ENCODE measurements around the gene CASZ1. TPM values are rescaled to one million over a fixed set of nuclear protein-coding genes. Genes with fewer than 3 reads are reported as not detected.

Gene CASZ1
- total and polyA plus RNA-seq, 10 of the 15 experiments (the other 5 are each of a cell fraction or from before 2014, with no cell fraction given) = 0.52 to 9.8 (median 3.7) TPM

DNA sequence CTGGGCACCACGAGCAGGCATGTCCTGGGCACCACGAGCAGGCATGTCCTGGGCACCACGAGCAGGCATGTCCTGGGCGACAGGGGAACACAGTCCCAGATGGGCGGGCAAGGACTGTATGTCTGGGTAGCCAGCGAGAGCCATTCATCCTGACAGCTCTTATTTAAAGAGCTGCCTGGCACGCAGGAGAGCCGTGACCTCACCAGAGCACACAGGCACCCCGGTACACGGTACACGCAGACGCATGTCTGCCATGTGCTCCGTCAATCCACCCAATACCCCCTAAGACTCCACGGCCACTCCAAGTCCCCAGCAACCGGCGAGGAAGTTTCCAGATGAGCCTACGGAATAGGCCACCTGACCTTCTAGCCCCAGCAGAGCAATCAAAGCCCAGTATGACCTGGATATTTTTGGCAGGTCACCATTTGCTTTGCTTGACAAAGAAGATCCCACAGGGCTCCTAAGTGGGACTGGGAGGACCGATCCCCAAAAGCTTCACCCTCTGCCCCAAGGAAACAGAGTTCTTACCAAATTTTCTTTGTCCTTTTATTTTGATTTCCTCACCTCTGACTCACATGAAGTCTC lies 51.7 kb downstream of the CASZ1 start:
- no peak overlapping the region for H3K4me2 ChIP-seq (ENCODE audit: control insufficient read depth, insufficient read depth)
- SMC1A ChIA-PET (ENCODE audit: uncharacterized antibody, unreplicated experiment) = no interaction called here
- TF ChIP-seq TAF1 (IDR thresholded peaks at IDR 0.05; ENCODE audit: borderline replicate concordance, low read depth, low read length) = no peak
- TF ChIP-seq, protein P1, sequence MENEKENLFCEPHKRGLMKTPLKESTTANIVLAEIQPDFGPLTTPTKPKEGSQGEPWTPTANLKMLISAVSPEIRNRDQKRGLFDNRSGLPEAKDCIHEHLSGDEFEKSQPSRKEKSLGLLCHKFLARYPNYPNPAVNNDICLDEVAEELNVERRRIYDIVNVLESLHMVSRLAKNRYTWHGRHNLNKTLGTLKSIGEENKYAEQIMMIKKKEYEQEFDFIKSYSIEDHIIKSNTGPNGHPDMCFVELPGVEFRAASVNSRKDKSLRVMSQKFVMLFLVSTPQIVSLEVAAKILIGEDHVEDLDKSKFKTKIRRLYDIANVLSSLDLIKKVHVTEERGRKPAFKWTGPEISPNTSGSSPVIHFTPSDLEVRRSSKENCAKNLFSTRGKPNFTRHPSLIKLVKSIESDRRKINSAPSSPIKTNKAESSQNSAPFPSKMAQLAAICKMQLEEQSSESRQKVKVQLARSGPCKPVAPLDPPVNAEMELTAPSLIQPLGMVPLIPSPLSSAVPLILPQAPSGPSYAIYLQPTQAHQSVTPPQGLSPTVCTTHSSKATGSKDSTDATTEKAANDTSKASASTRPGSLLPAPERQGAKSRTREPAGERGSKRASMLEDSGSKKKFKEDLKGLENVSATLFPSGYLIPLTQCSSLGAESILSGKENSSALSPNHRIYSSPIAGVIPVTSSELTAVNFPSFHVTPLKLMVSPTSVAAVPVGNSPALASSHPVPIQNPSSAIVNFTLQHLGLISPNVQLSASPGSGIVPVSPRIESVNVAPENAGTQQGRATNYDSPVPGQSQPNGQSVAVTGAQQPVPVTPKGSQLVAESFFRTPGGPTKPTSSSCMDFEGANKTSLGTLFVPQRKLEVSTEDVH (IDR thresholded peaks at IDR 0.05; ENCODE audit: low read depth, partially characterized antibody) = no peak
- TF ChIP-seq, protein P2, sequence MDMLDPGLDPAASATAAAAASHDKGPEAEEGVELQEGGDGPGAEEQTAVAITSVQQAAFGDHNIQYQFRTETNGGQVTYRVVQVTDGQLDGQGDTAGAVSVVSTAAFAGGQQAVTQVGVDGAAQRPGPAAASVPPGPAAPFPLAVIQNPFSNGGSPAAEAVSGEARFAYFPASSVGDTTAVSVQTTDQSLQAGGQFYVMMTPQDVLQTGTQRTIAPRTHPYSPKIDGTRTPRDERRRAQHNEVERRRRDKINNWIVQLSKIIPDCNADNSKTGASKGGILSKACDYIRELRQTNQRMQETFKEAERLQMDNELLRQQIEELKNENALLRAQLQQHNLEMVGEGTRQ (IDR thresholded peaks at IDR 0.05; ENCODE audit: borderline replicate concordance, low read depth, low read length) = no peak
- TF ChIP-seq, protein P3, sequence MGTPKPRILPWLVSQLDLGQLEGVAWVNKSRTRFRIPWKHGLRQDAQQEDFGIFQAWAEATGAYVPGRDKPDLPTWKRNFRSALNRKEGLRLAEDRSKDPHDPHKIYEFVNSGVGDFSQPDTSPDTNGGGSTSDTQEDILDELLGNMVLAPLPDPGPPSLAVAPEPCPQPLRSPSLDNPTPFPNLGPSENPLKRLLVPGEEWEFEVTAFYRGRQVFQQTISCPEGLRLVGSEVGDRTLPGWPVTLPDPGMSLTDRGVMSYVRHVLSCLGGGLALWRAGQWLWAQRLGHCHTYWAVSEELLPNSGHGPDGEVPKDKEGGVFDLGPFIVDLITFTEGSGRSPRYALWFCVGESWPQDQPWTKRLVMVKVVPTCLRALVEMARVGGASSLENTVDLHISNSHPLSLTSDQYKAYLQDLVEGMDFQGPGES (IDR thresholded peaks at IDR 0.05) = no peak
- TF ChIP-seq POU2F2 (IDR thresholded peaks at IDR 0.05; ENCODE audit: borderline replicate concordance, low read depth, low read length) = no peak
- no peak for TF ChIP-seq GABPA (IDR thresholded peaks at IDR 0.05; ENCODE audit: low read depth)
- TF ChIP-seq, protein P4, sequence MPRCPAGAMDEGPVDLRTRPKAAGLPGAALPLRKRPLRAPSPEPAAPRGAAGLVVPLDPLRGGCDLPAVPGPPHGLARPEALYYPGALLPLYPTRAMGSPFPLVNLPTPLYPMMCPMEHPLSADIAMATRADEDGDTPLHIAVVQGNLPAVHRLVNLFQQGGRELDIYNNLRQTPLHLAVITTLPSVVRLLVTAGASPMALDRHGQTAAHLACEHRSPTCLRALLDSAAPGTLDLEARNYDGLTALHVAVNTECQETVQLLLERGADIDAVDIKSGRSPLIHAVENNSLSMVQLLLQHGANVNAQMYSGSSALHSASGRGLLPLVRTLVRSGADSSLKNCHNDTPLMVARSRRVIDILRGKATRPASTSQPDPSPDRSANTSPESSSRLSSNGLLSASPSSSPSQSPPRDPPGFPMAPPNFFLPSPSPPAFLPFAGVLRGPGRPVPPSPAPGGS (IDR thresholded peaks at IDR 0.05; ENCODE audit: borderline replicate concordance, insufficient read depth, low read depth, low read length, poor library complexity, severe bottlenecking) = no peak
- no peak for TF ChIP-seq EZH2 (IDR thresholded peaks at IDR 0.05; ENCODE audit: borderline replicate concordance, control insufficient read depth, low read depth, low read length)
- TF ChIP-seq HCFC1 (IDR thresholded peaks at IDR 0.05; ENCODE audit: low read length) = no peak
- no peak for TF ChIP-seq ZNF384 (IDR thresholded peaks at IDR 0.05; ENCODE audit: borderline replicate concordance, low read depth, low read length)
- TF ChIP-seq ZBTB4 (CRISPR knock-in tag; IDR thresholded peaks at IDR 0.05) = no peak
- no peak for TF ChIP-seq SUZ12 (IDR thresholded peaks at IDR 0.05; ENCODE audit: unreplicated experiment)
- no peak for TF ChIP-seq HDAC6 (IDR thresholded peaks at IDR 0.05; ENCODE audit: unreplicated experiment)
- TF ChIP-seq SIN3A (IDR thresholded peaks at IDR 0.05; ENCODE audit: low read depth, low read length) = no peak

More for the DNA sequence above, 51.7 kb downstream of the CASZ1 start:
- no peak for FAIRE-seq
- intact Hi-C loops (cut with micrococcal nuclease; ENCODE audit: unreplicated experiment) = no loop called here
- H3K4me3 ChIP-seq = no peak overlapping the region
- H3K36me3 ChIP-seq (ENCODE audit: control insufficient read depth in 2 of 2, insufficient read depth in 2 of 2, low read length in 1 of 2) = no peaks in the 10 kb centered on the region
- no peak overlapping the region for H2AFZ ChIP-seq (ENCODE audit: control insufficient read depth, low read depth, low read length)
- H3K79me2 ChIP-seq (ENCODE audit: control insufficient read depth, insufficient read depth, low read length) = no peaks in the 10 kb centered on the region
- POLR2A ChIA-PET = no interaction called here
- RAD21 ChIA-PET (ENCODE audit: unreplicated experiment) = no interaction called here
- no peaks in the 10 kb centered on the region for H4K20me1 ChIP-seq (ENCODE audit: control insufficient read depth, insufficient read depth)
- H3K27me3 ChIP-seq (replicated peaks in 1 of 2; ENCODE audit: control insufficient read depth in 2 of 2, insufficient read depth in 2 of 2, low read length in 1 of 2) = no peaks in the 10 kb centered on the region
- WGBS (ENCODE audit: insufficient coverage, insufficient replicate concordance, low lambda C conversion rate, missing lambda C conversion rate) = 34% methylated on average over 17 of the region's 18 CpGs
- no peaks in the 10 kb centered on the region for H3K9me3 ChIP-seq (replicated peaks; ENCODE audit: control insufficient read depth, insufficient read depth, low read length)
- in situ Hi-C loops (cut with MboI) = no loop called here
- no TSS peak for BruUV-seq (replicated peaks)
- no peak overlapping the region for H3K9ac ChIP-seq (ENCODE audit: control insufficient read depth, insufficient read depth, low read length)
- H3K27ac ChIP-seq (ENCODE audit: control insufficient read depth, insufficient read depth) = no peak overlapping the region
- H3K4me1 ChIP-seq (ENCODE audit: control insufficient read depth, insufficient read depth, low read length) = no peaks in the 10 kb centered on the region
- CTCF ChIA-PET = no interaction called here
- ATAC-seq = no peak
- DNase-seq (ENCODE audit: low read depth, low spot score) = no peak
